Epithelial cell of proximal tubule (primary cell): ENCODE measurements around the gene ADAD1. TPM values are rescaled to one million over a fixed set of nuclear protein-coding genes. Genes with fewer than 3 reads are reported as not detected.

Experiments
- DNase-seq: peaks from one replicate; pipeline ENCODE4 v3.0.0-alpha.2; 2011; ENCODE audit warnings: low read depth
- H3K4me3 ChIP-seq: 2 replicates; pipeline ENCODE4 v1.5.1; 2011; ENCODE audit warnings: low read depth, mild to moderate bottlenecking, low read length
- total RNA-seq: library from RNA; depleted of rRNA; stranded (reverse); fragments of >200 nt; gene quantifications from 2 replicates; pipeline ENCODE4 v1.2.3, GENCODE V29; 2015
- TF ChIP-seq, protein P1 (sequence below): conservative IDR thresholded peaks from 2 replicates; pipeline ENCODE4 v1.5.1; 2012; ENCODE audit warnings: low read depth, mild to moderate bottlenecking, low read length

ADAD1 gene
- not detected in 2 replicates for total RNA-seq

GRCh38 chr4:122378711-122379110, at the start of gene ADAD1:
Gene ADAD1 (plus strand): TSS chr4:122379011. CDS start chr4:122380070, 1,059 bp downstream.
- no peak within 1 kb of the TSS for H3K4me3 ChIP-seq
- no peak for DNase-seq
- TF ChIP-seq, protein P1, sequence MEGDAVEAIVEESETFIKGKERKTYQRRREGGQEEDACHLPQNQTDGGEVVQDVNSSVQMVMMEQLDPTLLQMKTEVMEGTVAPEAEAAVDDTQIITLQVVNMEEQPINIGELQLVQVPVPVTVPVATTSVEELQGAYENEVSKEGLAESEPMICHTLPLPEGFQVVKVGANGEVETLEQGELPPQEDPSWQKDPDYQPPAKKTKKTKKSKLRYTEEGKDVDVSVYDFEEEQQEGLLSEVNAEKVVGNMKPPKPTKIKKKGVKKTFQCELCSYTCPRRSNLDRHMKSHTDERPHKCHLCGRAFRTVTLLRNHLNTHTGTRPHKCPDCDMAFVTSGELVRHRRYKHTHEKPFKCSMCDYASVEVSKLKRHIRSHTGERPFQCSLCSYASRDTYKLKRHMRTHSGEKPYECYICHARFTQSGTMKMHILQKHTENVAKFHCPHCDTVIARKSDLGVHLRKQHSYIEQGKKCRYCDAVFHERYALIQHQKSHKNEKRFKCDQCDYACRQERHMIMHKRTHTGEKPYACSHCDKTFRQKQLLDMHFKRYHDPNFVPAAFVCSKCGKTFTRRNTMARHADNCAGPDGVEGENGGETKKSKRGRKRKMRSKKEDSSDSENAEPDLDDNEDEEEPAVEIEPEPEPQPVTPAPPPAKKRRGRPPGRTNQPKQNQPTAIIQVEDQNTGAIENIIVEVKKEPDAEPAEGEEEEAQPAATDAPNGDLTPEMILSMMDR, result no peak

- DNase-seq, result no peak
- no peak overlapping the region for H3K4me3 ChIP-seq
- TF ChIP-seq, protein P1, result no peak
Observed at GRCh38 chr4:122329876-122330565, 48.8 kb upstream of the ADAD1 start.

DNA sequence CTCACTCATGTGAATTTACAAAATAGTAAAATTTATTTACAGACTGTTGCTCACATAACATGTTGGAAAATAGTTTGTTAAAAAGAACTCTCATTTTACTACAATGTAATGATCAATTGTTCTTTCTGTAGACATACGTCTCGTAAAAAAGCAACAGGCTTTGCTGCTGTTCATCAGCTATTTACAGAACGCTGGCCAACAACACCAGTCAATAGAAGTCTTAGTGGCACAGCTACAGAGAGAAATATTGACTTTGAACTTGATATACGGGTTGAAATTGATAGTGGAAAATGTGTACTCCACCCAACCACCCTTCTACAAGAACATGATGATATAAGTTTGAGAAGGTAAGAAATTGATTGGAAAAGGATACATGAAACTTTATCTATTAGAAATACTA, 47.6 kb upstream of the ADAD1 start:
- TF ChIP-seq, protein P1, result no peak
- DNase-seq, result no peak
- H3K4me3 ChIP-seq, result no peak overlapping the region

- no peak overlapping the region for H3K4me3 ChIP-seq
- TF ChIP-seq, protein P1, result no peak
- no peak for DNase-seq
Observed at GRCh38 chr4:122334828-122335227, 44.0 kb upstream of the ADAD1 start.

DNA sequence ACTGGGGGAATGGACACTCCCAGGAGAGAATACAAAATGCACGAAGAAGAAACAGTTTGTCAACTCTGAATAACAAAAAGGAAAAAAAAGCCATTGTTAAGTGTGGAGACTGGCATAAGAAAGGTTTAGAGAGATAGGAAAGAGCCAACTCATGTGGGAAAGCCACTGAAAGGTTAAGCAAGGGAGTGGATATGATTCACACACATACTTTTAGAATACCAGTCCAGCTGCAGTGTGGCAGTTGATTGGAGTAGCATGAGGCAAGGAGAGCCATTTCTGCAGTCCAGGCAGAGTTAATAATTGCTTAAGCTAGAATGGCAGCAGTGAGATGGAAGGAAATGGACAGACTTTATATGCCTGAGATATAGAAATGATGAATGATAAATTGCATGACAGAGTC, 36.9 kb upstream of the ADAD1 start:
- H3K4me3 ChIP-seq, result no peak overlapping the region
- TF ChIP-seq, protein P1, result no peak
- peak; percentile 91 for DNase-seq

DNA sequence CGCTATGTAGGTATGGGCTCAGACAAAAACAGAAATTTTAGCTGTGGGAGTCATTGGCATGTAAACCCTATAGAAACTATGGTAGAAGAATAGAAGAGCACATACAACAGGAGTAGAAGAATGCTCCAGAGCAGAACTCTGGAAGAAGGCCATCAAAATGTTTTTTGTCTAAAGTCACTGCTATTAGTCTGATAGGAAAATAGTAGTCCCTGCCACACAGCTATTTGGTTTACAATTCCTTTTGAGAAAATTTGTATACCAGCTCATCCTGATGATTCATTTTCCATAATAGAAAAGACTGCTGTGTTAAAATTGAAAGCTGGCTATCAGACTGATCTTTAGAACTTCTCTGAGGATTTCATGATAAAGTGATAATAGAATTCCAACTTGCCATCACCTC, 32.8 kb upstream of the ADAD1 start:
- TF ChIP-seq, protein P1, result no peak
- DNase-seq, result no peak
- H3K4me3 ChIP-seq, result no peak overlapping the region

GRCh38 chr4:122346503-122346902, 32.3 kb upstream of the ADAD1 start:
- DNase-seq, result no peak
- no peak overlapping the region for H3K4me3 ChIP-seq
- TF ChIP-seq, protein P1, result no peak
